DMS53 treated with DMSO at 0.1 percent for 48 hours (cell line): ENCODE results near the gene SMG9.

ENCODE experiments used
- DNase-seq: peaks from one replicate; lab custom pipeline; 2025; ENCODE audit not compliant: unreplicated experiment; lab: John Stamatoyannopoulos, UW

The SMG9 gene

GRCh38 chr19:43726736-43727592 lies 27.8 kb downstream of the SMG9 start:
- no peak for DNase-seq

DNA sequence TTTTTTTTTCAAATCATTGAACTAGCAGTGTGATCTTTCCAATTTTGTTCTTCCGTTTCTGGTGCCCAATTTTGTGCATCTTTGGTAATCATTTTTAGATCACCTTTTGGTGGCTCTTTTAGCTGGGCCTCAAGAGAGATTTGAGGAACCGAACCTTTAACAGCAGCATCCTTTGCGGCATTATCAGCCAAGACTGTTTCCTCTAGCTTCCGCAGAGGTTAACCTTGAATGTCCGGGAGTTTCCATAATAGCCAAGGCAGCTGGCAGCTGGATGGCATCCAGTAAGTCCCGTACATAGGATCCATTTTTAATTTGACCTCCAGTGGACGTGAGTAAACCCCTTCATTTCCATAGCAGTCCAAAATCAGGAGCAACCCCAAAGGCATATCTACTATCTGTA lies 29.3 kb downstream of the SMG9 start:
- DNase-seq = no peak

DNA sequence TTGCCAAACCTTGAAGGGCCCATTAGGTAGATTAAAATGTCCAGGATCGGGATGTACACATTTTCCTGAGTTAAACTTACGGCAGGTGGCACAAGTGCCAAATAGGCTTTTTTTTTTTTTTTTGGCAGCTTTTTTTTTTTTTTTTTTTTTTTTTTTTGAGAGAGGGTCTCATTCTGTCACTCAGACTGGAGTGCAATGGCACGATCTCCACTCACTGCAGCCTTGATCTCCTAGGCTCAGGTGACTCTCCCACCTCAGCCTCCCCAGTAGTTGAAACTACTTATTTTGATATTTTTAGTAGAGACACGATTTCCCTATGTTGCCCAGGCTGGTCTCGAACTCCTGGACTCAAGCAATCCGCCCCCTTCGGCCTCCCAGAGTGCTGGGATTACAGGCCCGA lies 29.9 kb downstream of the SMG9 start:
- DNase-seq = no peak

GRCh38 chr19:43723588-43723987 lies 31.2 kb downstream of the SMG9 start:
- no peak for DNase-seq

- no peak for DNase-seq
These were observed 33.2 kb downstream of the SMG9 start for GRCh38 chr19:43721469-43722048.

DNA sequence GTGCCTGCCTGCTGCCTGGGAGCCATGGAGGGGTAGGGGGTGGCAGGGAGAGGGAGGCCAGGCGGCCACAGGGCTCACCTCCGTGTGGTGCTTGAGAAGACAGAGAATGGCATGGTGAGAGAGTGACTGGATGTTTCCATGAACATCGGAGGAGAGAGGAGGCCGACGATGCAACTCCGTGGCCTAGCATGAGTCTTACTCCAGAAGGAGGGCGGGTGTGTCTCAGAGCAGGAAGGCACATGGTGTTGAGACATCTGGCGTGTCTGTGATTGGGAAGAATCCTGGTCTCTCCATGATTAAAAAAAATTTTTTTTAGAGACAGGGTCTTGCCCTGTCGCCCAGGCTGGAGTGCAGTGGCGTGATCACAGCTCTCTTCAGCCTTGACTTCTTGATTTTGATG lies 33.8 kb downstream of the SMG9 start:
- DNase-seq = no peak

GRCh38 chr19:43719918-43720317 lies 34.8 kb downstream of the SMG9 start:
- DNase-seq = no peak

DNA sequence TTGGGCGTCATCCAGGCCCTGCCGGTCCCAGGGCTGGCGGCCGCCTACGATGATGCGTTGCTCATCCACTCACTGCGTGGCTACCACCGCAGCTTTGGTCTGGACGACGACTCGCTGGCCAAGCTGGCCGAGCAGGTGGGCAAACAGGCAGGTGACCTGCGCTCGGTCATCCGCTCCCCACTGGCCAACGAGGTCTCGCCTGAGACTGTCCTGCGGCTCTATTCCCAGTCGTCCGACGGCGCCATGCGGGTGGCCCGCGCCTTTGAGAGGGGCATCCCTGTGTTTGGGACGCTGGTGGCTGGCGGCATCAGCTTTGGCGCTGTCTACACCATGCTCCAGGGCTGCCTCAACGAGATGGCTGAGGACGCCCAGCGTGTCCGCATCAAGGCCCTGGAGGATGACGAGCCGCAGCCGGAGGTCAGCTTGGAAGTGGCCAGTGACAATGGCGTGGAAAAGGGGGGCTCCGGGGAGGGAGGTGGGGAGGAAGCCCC lies 35.3 kb downstream of the SMG9 start:
- DNase-seq = no peak

- DNase-seq = no peak
These were observed 36.0 kb downstream of the SMG9 start for GRCh38 chr19:43718627-43719377.

- DNase-seq = no peak
These were observed 39.0 kb downstream of the SMG9 start, which contains the start of gene IRGC for GRCh38 chr19:43715776-43716175. TSS of gene IRGC (plus strand) at chr19:43716076. CDS start at chr19:43718559, 2,483 bp downstream.

- no peak for DNase-seq
These were observed 41.6 kb downstream of the SMG9 start for GRCh38 chr19:43713208-43713607.

DNA sequence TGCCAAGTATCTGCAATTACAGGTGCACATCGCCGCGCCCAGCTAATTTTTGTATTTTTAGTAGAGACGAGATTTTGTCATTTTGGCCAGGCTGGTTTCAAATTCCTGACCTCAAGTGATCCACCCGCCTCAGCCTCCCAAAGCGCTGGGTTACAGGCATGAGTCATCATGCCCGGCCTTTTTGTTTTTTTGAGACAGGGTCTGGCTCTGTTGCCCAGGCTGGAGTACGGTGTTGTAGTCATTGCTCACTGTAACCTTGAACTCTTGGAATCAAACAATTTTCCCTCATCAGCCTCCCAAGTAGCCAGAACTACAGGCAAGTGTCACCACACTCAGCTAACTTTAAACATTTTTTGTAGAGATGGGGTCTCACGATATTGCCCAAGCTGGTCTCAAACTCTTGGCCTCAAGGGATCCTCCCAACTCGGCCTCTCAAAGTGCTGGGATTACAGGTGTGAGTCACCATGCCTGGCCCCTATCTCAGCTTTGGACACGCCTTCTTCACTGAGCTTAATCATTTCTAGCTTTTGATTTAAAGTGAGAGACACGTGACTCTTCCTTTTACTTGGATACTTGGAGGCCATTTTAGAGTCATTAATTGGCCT lies 42.9 kb downstream of the SMG9 start:
- no peak for DNase-seq

GRCh38 chr19:43708716-43709115 lies 46.0 kb downstream of the SMG9 start:
- DNase-seq = no peak

DNA sequence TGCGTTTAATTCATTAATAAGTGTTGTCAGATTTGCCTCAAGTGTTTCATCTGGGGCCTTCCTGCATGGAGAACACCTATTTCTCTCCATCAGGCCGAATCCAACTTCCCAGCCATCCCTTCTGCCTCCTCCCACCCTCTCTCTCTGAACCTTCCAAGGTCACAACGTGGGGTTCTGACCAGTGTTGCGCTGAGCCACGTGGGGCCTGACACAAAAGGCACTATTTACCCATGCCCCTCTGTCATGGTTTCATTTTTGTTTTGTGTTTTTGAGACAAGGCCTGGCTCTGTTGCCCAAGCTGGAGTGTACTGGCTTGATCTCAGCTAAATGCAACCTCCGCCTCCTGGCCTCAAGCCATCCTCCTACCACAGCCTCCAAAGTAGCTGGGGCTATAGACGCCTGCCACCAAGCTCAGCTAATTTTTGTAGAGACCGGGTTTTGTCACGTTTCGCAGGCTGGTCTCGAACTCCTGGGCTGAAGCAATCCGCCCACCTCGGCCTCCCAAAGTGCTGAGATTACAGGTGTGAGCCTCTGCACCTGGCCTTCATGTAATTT lies 47.5 kb downstream of the SMG9 start:
- DNase-seq = no peak

DNA sequence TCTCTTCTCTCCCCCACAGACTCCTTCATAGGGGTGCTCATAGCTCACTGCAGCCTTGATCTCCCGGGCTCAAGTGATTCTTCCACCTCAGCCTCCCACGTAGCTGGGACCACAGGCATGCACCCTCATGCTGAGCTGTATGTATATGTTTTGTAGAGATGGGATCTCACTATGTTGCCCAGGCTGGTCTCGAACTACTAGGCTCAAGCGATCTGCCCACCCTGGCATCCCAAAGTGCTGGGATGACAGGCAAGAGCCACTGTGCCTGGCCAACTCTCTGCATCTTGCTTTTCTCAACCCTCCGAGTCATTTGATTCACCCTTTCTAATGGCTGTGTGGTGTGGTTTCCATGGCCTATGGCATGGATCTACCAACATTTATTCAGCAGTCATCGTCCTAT lies 49.0 kb downstream of the SMG9 start:
- DNase-seq = no peak

DNA sequence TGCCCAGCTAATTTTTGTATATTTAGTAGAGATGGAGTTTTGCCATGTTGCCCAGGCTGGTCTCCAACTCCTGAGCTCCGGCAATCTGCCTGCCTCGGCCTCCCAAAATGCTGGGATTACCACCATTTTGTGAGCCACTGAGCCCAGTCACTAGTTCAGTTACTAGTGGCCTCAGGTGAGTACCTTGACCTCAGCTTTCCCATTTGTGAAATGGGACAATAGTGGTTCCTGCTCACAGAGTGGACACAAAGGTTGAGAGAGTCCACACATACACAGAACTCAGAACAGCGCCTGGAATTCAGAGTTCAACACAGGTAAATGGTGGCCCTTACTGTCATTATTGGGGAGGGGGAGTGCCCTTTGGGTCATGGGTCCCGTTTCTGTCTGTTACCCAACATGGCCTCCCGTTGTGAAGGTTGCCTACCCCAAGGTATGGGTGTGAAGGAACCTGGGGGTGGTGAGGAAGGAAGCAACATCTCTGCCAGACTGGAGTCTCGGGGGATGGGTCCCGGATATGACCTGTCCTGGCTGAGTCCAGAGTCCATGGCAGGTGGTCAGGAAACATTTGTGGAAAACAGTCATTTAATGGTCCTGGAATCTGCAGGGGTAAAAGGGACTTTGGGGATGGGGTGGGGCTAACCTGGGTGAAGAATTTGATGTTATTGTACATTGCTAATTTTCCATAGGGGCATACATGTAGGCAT lies 50.6 kb downstream of the SMG9 start:
- DNase-seq = no peak

DNA sequence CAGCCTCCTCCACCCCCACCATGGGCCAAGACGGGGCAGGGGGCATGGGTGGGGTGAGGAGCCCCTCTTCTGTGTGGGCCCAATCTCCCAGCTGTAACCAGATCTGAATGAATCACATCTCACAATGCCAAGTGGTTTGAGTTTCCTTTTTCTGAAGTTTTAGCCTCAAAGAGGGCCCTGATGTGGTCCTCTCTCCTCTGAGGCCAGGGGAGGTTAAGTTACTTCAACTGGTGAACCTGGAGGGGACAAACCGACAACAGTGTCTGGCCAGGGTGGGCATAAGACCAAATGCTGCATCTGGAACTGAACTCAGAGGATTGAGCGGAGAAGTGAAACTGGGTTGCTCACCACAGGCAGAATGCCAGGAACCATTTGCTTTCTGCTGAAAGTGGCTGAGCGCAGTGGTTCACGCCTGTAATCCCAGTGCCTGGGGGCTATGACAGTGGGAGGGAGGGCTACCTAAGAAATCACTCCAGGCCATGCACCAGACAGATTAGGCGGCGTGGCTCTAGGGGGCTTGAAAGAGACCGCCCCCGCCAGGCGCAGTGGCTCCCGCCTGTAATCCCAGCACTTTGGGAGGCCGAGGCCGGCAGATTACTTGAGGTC lies 54.3 kb downstream of the SMG9 start:
- no peak for DNase-seq

DNA sequence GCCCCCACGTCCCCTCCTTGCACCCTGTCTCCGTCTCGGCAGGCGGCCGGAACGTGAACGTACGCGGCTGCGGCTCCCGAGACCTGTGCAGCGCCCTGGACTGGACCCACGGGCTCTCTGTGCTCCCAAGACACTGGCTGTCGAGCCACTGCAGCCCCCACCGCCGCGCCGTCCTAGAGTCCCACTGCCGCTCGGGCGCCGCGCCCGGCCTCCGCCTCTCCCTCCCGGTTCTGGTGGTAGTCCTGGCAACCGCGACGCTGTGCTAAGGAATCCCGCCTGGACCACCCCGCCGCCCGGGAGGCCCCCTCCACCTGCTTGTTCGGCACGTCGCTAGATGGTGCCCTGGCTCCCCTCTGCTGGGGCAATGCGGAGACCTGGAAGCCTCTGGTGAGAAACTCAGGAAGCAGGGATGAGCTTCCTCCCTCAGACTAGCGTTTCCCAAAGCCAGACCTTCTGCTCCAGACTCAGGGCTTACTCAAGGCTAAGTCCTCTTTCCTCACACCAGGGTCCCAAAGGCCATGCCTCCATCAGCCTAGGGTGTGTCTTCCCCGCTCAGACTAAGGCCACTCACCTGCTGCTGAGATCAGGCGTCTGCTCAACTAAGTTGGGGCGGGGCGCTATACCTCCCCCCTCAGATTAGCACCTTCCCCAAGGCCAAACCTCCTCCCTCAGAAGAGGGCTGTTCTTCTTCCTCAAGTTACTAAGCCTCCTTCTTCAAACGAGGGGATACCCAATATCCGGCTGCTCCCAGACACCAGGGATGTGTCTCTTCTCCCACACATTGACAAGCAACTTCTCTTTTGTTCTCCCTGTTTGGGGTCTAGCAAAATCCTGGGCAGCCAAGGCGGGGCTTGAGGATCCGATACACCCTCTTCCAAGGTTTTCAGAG lies 55.0 kb downstream of the SMG9 start:
- DNase-seq = no peak

DNA sequence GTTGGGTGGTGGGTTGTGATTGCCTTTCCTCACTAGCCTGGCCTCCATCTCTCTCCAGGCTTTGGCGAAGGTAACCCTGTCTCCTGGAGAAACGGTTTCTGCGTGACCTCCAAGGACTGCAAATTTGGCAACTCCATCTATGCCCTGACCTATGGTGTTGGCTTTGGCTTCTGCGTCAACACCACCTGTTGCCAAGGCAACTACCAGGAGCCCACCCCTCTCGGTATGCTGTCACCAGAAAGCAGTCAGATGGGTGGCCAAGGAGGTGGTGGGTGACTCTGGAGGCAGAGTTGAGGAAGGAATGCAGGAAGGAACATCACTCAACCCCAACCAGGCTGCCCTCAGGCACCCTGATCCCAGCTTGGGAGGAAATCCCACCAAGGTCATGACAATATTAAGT lies 57.5 kb downstream of the SMG9 start:
- no peak for DNase-seq
